ENCODE results near the gene WDR36.
A peak's percentile ranks its signal among the peaks of the same experiment; 100 is the strongest.

WDR36 gene

GRCh38 chr5:111092062-111092853 is at the start of gene WDR36:
Gene WDR36, plus strand, starts transcription at chr5:111092348. Its CDS starts 109 bp downstream, at chr5:111092457.
- peak; percentile 84 to 85 for DNase-seq (ENCODE audit: low read depth in 2 of 2)

- peak; percentile 6 to 9 for DNase-seq (ENCODE audit: low read depth in 2 of 2)
Measured at GRCh38 chr5:111043712-111044506, 48.2 kb upstream of the WDR36 start.

- no peak for DNase-seq (ENCODE audit: low read depth in 2 of 2)
Measured at GRCh38 chr5:111058064-111058463, 34.1 kb upstream of the WDR36 start.

GRCh38 chr5:111060169-111060568 is 32.0 kb upstream of the WDR36 start:
- no peak for DNase-seq (ENCODE audit: low read depth in 2 of 2)

- DNase-seq (ENCODE audit: low read depth in 2 of 2), result no peak
Measured at GRCh38 chr5:111061618-111062017, 30.5 kb upstream of the WDR36 start.

GRCh38 chr5:111063709-111064322 is 28.3 kb upstream of the WDR36 start:
- DNase-seq (ENCODE audit: low read depth in 2 of 2), result no peak

- DNase-seq (ENCODE audit: low read depth in 2 of 2), result no peak
Measured at GRCh38 chr5:111066261-111066938, 25.7 kb upstream of the WDR36 start.

- DNase-seq (ENCODE audit: low read depth in 2 of 2), result no peak
Measured at GRCh38 chr5:111068213-111068612, 23.9 kb upstream of the WDR36 start.

GRCh38 chr5:111069839-111070238 is 22.3 kb upstream of the WDR36 start:
- DNase-seq (ENCODE audit: low read depth in 2 of 2), result peak; percentile 47 to 51

- no peak for DNase-seq (ENCODE audit: low read depth in 2 of 2)
Measured at GRCh38 chr5:111070272-111071134, 21.6 kb upstream of the WDR36 start.

- no peak for DNase-seq (ENCODE audit: low read depth in 2 of 2)
Measured at GRCh38 chr5:111071413-111071812, 20.7 kb upstream of the WDR36 start, which contains the start of gene TSLP. Gene TSLP, plus strand, starts transcription at chr5:111071713. Its CDS starts 178 bp downstream, at chr5:111071891.

GRCh38 chr5:111072949-111073682 is 19.0 kb upstream of the WDR36 start:
- DNase-seq (ENCODE audit: low read depth in 2 of 2), result no peak

GRCh38 chr5:111074244-111074643 is 17.9 kb upstream of the WDR36 start:
- no peak for DNase-seq (ENCODE audit: low read depth in 2 of 2)

GRCh38 chr5:111075520-111075919 is 16.6 kb upstream of the WDR36 start:
- DNase-seq (ENCODE audit: low read depth in 2 of 2), result peak; percentile 82 to 86

GRCh38 chr5:111076091-111076490 is 16.1 kb upstream of the WDR36 start:
- no peak for DNase-seq (ENCODE audit: low read depth in 2 of 2)

- no peak for DNase-seq (ENCODE audit: low read depth in 2 of 2)
Measured at GRCh38 chr5:111077678-111078077, 14.5 kb upstream of the WDR36 start.

- DNase-seq (ENCODE audit: low read depth in 2 of 2), result no peak
Measured at GRCh38 chr5:111079846-111080245, 12.3 kb upstream of the WDR36 start.

- no peak for DNase-seq (ENCODE audit: low read depth in 2 of 2)
Measured at GRCh38 chr5:111083323-111083722, 8.8 kb upstream of the WDR36 start.

GRCh38 chr5:111095982-111096381 is 3.8 kb downstream of the WDR36 start:
- no peak for DNase-seq (ENCODE audit: low read depth in 2 of 2)
